Myocyte (in vitro differentiated cells): ENCODE data around the gene INPP5K. TPM values are rescaled to one million over a fixed set of nuclear protein-coding genes. Genes with fewer than 3 reads are reported as not detected.

Source experiments
- total RNA-seq: library from RNA; depleted of rRNA; stranded (reverse); fragments of >200 nt; gene quantifications from 2 replicates; pipeline ENCODE4 v1.2.3, GENCODE V29; 2014

INPP5K gene
- total RNA-seq, 1 donor from 2014 or later = 47.2 TPM

Other genes with a start within 250 kb of the INPP5K start
- not detected in 2 replicates for gene BHLHA9, start 246.2 kb downstream of the INPP5K start, total RNA-seq
- not detected in 2 replicates for gene TRARG1, start 236.9 kb downstream of the INPP5K start, total RNA-seq
- gene YWHAE, start 116.4 kb downstream of the INPP5K start, total RNA-seq = 680 and 704 TPM in 2 replicates
- 47.6 and 51.9 TPM in 2 replicates for gene CRK, start 60.4 kb downstream of the INPP5K start, total RNA-seq
- gene MYO1C, start 23.9 kb downstream of the INPP5K start, total RNA-seq = 122 and 125 TPM in 2 replicates
- 25.1 and 29.9 TPM in 2 replicates for gene PITPNA, start 46.2 kb upstream of the INPP5K start, total RNA-seq
- 13.9 and 15.6 TPM in 2 replicates for gene SLC43A2, start 112.2 kb upstream of the INPP5K start, total RNA-seq
- 0.05 and 0.19 TPM in 2 replicates for gene SCARF1, start 129.1 kb upstream of the INPP5K start, total RNA-seq
- gene RILP, start 133.3 kb upstream of the INPP5K start, total RNA-seq = 11.0 and 20.1 TPM in 2 replicates
- gene PRPF8, start 168.3 kb upstream of the INPP5K start, total RNA-seq = 86.1 and 89.3 TPM in 2 replicates
- 1.7 and 1.8 TPM in 2 replicates for gene TLCD2, start 193.8 kb upstream of the INPP5K start, total RNA-seq
- gene WDR81, start 208.1 kb upstream of the INPP5K start, total RNA-seq = 76.0 and 76.8 TPM in 2 replicates
- 0.67 and 2.0 TPM in 2 replicates for gene SERPINF2, start 226.3 kb upstream of the INPP5K start, total RNA-seq
- gene SERPINF1, start 245.4 kb upstream of the INPP5K start, total RNA-seq = 5,512 and 6,691 TPM in 2 replicates